ENCODE results near the gene PPY.
"Not testable (repeated sequence)": the region's sequence is repeated elsewhere in the genome, so short reads cannot be mapped to it uniquely, and the experiment has no call there.

Gene PPY

DNA sequence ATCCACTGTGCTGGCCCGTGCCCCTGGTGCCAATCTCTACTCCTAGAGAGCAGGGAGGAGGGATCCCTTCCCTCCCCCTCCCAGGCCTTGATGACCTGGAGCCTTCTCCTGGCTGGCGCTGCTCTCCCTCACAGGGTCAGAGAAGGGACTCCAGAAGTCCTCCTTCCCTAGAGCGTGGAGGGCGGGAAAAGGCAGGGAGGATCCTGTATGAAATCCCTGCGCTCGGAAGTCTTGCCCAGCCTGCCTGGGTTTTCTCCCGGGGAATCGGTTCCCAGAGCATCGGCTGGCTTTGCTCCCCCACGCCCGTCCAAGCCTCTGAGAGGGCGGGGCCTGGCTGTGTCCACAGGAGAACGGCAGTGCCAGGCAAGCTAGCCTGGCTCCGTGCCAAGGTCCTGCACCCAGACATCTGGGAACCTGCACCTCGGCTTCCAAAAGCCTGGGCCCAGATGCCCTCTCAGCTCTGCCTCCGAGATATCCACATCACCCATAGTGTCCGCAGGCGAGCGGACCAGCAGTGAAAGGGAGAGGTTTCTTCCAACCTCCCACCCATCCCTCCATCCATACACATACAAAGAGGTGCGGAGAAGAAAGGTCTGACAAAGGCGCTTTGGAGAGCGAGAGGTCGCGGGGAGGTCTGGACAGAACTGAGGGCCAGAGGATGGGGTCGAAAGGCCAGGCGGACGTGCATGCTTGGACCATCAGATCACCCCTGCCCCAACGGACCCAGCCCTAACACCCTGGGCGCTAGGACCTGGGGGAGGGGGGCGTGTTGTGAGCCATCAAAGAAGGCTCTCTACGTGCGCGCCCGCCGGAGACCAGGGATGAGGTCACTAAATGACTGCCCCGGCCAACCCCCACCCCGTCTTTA is 36.1 kb downstream of the PPY start:
- peak; percentile 82 for DNase-seq (ENCODE audit: low spot score)

GRCh38 chr17:43905400-43905984 is 36.8 kb downstream of the PPY start:
- no peak for DNase-seq (ENCODE audit: low spot score)

- no peak for DNase-seq (ENCODE audit: low spot score)
Observed at GRCh38 chr17:43901861-43902589, 40.3 kb downstream of the PPY start.

DNA sequence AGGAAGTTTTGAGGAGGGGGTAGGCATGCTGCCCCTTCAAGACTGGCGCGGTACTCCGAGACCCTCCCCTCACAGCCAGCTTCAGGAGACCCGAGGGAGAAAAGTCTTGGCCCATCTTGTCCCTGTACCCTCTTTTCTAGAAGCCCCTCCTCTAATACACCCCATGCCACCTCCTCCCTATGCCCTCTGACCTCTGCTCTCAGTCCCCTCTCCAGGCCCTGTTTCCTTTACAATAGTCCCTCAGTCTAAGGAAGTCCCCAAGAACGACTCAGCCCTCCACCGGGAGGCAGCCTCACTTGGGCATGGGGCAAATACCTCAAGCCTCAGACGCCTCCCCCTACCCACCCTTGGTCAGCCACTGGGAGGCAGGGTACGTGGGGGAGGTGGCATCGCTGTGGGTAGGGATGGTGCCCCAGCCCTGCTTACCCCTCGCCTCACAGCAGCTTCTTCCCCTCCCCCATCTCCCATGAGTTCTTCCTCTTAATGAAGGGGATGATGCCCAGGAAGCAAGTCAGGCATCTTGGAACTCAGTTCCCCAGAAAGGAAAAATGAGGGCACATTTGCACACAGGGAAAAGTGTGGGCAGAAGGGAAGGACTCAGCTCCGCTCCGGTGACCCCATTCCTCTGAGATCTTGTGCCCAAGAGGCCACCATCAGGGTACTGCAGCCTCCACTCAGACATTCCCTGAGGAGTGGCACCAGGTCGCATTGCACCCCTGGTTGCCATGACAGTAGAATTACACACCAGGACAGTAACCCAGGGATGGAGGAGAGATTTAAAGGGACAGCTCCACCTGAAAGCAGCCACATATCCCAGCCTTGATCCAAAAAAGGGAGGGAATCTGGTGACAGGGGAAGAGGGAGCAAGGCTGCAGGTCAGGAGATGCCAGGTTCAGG is 41.2 kb downstream of the PPY start:
- no peak for DNase-seq (ENCODE audit: low spot score)

GRCh38 chr17:43900183-43900857 is 42.0 kb downstream of the PPY start:
- DNase-seq (ENCODE audit: low spot score), result peak; percentile 98

GRCh38 chr17:43898446-43898845 is 43.8 kb downstream of the PPY start:
- DNase-seq (ENCODE audit: low spot score), result no peak

DNA sequence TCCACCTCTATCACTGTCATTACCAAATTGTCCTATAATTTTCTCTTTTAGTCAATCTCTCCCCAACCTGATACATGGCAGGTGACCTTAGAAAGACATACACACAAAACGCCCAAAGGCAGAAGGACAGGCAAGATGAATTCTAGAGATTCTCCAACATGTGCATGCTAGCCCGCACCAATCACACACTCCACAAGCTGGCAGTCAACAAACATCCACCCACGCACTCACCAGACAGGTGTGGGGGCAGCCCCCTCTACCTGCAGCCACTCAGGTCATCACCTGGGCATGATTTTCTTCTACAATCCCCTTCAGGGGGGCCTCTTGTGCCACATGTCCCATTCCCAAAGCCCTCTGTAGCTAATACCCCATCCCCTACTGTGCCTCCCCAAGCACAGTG is 44.4 kb downstream of the PPY start:
- DNase-seq (ENCODE audit: low spot score), result no peak

- not testable (repeated sequence) for DNase-seq (ENCODE audit: low spot score)
Observed at GRCh38 chr17:43894494-43894893, 47.8 kb downstream of the PPY start.

GRCh38 chr17:43892647-43892952 is 49.7 kb downstream of the PPY start:
- DNase-seq (ENCODE audit: low spot score), result no peak

DNA sequence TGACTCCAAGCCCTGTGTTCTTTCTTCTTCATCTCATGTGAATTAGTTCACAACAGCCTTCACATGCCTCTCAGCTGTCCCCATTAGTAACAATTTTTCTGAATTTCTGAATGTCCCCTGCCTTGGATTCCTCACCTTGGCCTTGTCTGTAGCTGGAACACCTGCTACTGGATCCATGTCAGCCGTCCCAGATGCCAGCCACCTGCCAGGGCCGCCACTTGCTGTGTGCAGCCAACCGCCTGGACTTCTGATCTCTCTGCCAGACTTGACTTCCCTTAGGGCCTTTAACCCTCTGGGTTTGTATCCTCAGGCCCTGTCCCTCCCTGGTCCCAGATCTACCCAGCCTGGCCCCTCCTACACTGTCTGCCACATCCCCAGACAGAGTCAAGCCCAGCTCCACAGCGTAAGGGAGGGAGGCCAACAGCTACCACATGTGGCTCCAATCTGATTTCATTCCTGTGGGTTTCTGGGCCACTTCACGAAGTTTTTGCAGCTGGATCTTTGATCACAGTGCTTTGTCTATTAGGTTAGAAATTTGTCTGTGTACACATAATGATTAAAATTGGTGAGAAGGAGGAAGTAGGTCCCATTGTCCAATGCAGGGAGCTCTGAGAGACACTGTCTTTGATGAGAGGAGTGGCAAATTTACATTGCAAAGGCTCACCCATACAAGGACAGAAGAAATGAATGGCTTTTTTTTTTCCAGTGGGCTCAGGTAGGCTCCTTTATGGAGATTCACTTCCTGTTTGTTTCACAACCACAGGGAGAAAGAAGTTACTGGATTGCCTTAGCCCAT is 50.2 kb downstream of the PPY start:
- peak; percentile 85 for DNase-seq (ENCODE audit: low spot score)
